Measurements from ENCODE around the gene AKT3. TPM values are rescaled to one million over a fixed set of nuclear protein-coding genes. Genes with fewer than 3 reads are reported as not detected.

The AKT3 gene
- total and polyA plus RNA-seq, 2 of the 8 experiments (the other 6 are each of a cell fraction or from before 2014, with no cell fraction given), result 6.0 to 36.4 TPM

DNA sequence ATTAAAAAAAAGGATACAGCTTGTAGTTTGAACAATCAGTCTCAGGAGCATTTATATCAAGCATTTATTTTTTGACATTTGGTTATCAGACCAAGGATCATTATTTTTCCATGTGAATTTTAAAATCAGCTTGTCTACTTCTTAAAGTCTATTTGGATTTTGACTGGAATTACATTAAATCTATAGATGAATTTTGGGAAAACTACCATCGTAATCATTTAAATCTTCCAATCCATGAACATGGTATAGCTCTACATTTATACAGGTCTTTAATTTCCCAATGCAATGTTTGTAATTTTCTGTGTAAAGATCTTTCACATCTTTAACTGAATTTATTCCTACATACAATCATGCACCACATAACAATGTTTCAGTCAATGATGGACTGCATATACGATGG, 203.2 kb downstream of the AKT3 start:
- DNase-seq (ENCODE audit: low read depth in 1 of 2, low spot score in 2 of 2) (no peak), FAIRE-seq (no peak)
- 96% methylated on average over 2 of the region's 2 CpGs; no CpG with 5 or more reads in 1 of the 2 experiments for WGBS, 2 experiments (ENCODE audit: extremely low coverage in 1 of 2, insufficient coverage in 1 of 2, insufficient read length in 1 of 2, insufficient replicate concordance in 2 of 2, low coverage in 1 of 2, low lambda C conversion rate in 2 of 2, missing lambda C conversion rate in 1 of 2)
- H2BK12ac ChIP-seq (ENCODE audit: low read depth, low read length), result no peak overlapping the region
- TF ChIP-seq SUZ12 (IDR thresholded peaks at IDR 0.05; ENCODE audit: low read length) (no peak), CREB1 (IDR thresholded peaks at IDR 0.05) (no peak), CBX5 (IDR thresholded peaks at IDR 0.05; ENCODE audit: low read depth, low read length) (no peak)
- TF ChIP-seq, protein P1, sequence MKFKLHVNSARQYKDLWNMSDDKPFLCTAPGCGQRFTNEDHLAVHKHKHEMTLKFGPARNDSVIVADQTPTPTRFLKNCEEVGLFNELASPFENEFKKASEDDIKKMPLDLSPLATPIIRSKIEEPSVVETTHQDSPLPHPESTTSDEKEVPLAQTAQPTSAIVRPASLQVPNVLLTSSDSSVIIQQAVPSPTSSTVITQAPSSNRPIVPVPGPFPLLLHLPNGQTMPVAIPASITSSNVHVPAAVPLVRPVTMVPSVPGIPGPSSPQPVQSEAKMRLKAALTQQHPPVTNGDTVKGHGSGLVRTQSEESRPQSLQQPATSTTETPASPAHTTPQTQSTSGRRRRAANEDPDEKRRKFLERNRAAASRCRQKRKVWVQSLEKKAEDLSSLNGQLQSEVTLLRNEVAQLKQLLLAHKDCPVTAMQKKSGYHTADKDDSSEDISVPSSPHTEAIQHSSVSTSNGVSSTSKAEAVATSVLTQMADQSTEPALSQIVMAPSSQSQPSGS (IDR thresholded peaks at IDR 0.05; ENCODE audit: low read length), result no peak
- no peak overlapping the region for H3K56ac ChIP-seq (replicated peaks; ENCODE audit: insufficient read length, low read depth, low read length)
- CTCF ChIA-PET (ENCODE audit: partially characterized antibody), result no interaction called here
- no peaks in the 10 kb centered on the region for H4K20me1 ChIP-seq (replicated peaks in 1 of 2; ENCODE audit: control insufficient read depth in 1 of 2, insufficient read depth in 2 of 2, low read length in 2 of 2)
- H3K79me1 ChIP-seq (ENCODE audit: low read depth, low read length), result no peaks in the 10 kb centered on the region
- no peak overlapping the region for H2AFZ ChIP-seq (ENCODE audit: low read length)
- no peaks in the 10 kb centered on the region for H3K4me1 ChIP-seq (replicated peaks in 1 of 4; ENCODE audit: control insufficient read depth in 3 of 4, insufficient read depth in 4 of 4, low read length in 3 of 4)
- no peak overlapping the region for H4K91ac ChIP-seq (replicated peaks; ENCODE audit: insufficient read length, low read length)
- H3K18ac ChIP-seq (ENCODE audit: extremely low read depth, low read length), result no peak overlapping the region
- H3K27ac ChIP-seq (ENCODE audit: low read depth, low read length), result no peak overlapping the region
- no peak overlapping the region for H2BK5ac ChIP-seq (ENCODE audit: low read depth, low read length)
- H3K27me3 ChIP-seq (replicated peaks in 1 of 4; ENCODE audit: control insufficient read depth in 3 of 4, extremely low read depth in 1 of 4, insufficient read depth in 3 of 4, low read length in 3 of 4), result no peaks in the 10 kb centered on the region
- no peak overlapping the region for H3K4ac ChIP-seq (replicated peaks; ENCODE audit: insufficient read length, low read depth, low read length)
- H3K9me3 ChIP-seq (ENCODE audit: insufficient read depth in 2 of 2, low read depth in 1 of 2, low read length in 1 of 2), result no peaks in the 10 kb centered on the region
- H3K4me3 ChIP-seq (ENCODE audit: extremely low read depth in 1 of 4, insufficient read depth in 2 of 4, low read depth in 3 of 4, low read length in 4 of 4), result no peak overlapping the region
- no peak overlapping the region for H2BK120ac ChIP-seq (replicated peaks; ENCODE audit: low read depth, low read length)
- H3K14ac ChIP-seq (ENCODE audit: insufficient read length), result no peak overlapping the region
- H4K5ac ChIP-seq (ENCODE audit: insufficient read length, low read depth, low read length), result no peak overlapping the region
- no peaks in the 10 kb centered on the region for H3K23me2 ChIP-seq (ENCODE audit: low read depth, low read length)
- no peak overlapping the region for H2BK15ac ChIP-seq (ENCODE audit: low read length)
- no peaks in the 10 kb centered on the region for H3K79me2 ChIP-seq (ENCODE audit: control insufficient read depth in 1 of 2, insufficient read depth in 2 of 2, low read length in 2 of 2)
- POLR2A ChIA-PET (ENCODE audit: partially characterized antibody), result no interaction called here
- no peak overlapping the region for H3K23ac ChIP-seq (ENCODE audit: insufficient read length)
- no peak overlapping the region for H2AK5ac ChIP-seq (ENCODE audit: low read depth, low read length)
- H2BK20ac ChIP-seq (ENCODE audit: low read length), result no peak overlapping the region
- H3K9ac ChIP-seq (replicated peaks in 1 of 4; ENCODE audit: extremely low read depth in 1 of 4, low read depth in 3 of 4, low read length in 3 of 4), result no peak overlapping the region
- no peak overlapping the region for H4K8ac ChIP-seq (ENCODE audit: extremely low read depth, insufficient read depth, low read length)
- H3K4me2 ChIP-seq (ENCODE audit: insufficient read depth in 1 of 2, low read depth in 2 of 2, low read length in 2 of 2), result no peak overlapping the region
- no peaks in the 10 kb centered on the region for H3K36me3 ChIP-seq (ENCODE audit: control insufficient read depth in 2 of 4, insufficient read depth in 4 of 4, low read length in 3 of 4)

All from H1 (cell line).